Stimulated activated naive CD4-positive, alpha-beta T cell treated with Interleukin-2 at 50 U/mL for 16 hours (primary cell): ENCODE results near the gene STARD9.
A peak's percentile ranks its signal among the peaks of the same experiment; 100 is the strongest.
"Not testable (repeated sequence)": the region's sequence is repeated elsewhere in the genome, so short reads cannot be mapped to it uniquely, and the experiment has no call there.

ENCODE experiments used
- DNase-seq: peaks from one replicate; lab custom pipeline; 2025; lab: John Stamatoyannopoulos, UW

STARD9 gene

DNA sequence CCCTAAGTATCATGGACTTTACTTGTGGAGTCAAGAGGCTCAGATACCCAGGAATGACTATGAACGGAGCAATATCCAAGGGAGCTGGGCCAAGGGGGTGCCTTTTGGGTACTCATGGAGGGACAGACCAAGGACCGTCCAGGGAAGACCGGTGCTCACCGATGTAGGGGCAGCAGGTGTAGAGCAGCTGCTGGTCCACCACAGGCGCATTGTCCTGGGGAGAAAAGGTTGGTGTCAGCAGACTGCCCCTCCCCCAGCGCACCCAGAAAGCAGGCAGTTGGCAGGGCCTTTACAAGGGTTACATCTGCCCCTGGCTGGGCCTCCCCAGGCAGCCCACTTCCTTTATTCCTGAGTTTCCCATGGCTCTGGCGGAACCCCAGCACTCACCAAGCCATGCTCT lies 154.0 kb downstream of the STARD9 start:
- no peak for DNase-seq

DNA sequence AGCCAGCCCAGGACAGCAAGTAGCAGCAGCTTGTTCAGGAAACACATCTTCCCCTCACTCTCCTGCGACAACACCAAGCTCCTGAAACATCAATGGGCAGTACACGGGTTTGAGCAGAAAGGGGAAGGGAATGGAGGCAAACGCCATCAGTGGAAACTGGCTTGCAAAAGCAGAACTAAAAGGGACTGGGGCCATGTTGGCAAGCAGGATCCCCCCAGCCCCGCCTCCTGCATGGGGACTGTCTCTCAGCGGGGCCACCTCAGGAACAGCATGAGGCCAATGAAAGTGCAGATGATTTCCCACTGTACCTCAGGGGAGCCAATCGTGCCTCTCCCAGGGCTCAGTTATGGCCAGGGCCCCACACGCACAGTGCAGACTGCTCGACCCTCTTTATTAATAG lies 154.7 kb downstream of the STARD9 start:
- DNase-seq, result no peak

DNA sequence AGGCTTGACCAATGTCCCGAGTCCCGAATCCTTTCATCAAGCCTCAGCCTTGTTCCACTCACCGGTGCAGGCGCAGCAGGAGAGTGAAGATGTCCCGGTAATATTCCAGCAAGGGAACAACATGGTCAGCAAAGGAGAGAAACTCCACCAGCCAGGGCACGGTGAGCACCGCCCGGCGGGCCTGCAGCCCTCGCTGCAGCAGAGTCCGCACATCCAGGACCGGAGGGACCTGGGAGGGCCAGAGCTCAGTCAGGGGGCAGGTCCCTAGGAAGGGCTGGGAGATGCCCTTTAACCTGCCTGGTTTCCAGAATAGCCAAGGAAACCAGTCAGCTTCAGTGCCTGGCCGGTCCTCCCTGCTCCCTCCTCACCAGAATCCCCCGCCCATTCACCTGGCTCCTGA lies 155.1 kb downstream of the STARD9 start:
- no peak for DNase-seq

DNA sequence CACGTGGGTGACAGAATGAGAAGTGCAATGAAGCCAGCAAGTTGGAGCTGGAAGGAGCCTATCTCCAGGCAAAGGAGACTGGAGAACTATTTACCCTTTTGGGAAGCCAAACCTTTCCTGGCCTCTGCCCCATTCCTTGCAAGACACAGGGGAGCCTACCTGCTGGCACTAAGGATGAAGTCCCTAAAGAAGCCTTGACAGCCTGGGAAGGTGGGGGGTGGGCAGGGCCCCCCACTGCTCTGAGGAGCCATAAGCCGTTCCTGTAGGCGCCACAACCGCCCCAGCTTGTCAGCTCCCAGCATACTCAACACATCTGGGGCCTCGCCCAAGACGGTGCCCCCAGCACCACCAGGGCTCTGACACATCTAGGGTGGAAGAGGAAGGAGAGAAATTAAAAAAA lies 156.1 kb downstream of the STARD9 start:
- no peak for DNase-seq

DNA sequence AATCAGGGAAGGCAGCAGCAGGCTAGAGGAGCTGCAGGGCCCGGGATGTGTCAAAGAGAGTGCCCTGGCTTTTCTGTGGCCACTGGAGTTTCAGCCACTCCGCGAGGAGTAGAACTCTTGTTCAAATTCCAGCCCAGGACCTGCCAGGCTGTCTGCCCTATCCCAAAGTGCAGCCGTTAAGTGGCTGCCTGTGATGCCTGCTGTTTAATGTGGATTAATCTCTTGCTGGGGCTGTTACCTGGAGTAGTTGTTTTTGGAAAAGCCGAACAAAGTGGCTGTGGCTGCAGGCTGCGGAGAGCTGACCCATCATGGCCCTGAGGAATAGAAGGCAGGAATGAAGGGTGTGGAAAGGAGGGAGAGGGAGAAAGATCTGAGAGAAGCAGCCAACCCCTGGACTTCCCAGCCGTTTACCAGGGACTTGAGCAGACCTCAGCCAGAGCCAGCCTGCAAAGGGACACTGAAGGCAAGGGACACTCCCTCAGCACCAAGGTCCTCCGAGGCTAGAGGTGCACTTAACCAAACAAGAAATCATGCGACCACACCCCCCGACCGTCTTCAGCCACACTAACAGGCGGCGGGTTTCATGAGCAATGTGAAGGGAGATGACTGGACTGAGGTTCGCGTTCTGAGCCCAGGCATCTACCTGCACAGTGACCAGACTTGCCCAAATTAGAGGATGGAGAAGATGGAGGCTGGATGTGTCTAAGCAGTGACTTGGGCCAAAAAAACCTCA lies 156.9 kb downstream of the STARD9 start:
- no peak for DNase-seq

DNA sequence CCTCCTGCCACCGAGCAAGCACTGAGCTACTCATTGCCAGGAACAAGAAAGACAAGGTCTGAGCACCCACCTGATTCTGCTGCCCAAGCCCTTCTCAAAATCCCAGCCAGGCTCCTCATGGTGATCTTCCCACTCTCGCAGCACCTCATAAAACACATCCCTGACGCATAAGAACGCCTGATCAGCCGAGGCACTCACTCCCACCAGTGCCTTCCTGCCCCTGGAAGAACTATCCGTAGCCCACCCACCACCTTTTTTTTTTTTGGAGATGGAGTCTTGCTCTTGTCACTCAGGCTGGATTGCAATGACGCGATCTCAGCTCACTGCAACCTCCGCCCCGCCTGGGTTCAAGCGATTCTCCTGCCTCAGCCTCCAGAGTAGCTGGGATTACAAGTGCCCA lies 157.6 kb downstream of the STARD9 start:
- DNase-seq, result no peak

DNA sequence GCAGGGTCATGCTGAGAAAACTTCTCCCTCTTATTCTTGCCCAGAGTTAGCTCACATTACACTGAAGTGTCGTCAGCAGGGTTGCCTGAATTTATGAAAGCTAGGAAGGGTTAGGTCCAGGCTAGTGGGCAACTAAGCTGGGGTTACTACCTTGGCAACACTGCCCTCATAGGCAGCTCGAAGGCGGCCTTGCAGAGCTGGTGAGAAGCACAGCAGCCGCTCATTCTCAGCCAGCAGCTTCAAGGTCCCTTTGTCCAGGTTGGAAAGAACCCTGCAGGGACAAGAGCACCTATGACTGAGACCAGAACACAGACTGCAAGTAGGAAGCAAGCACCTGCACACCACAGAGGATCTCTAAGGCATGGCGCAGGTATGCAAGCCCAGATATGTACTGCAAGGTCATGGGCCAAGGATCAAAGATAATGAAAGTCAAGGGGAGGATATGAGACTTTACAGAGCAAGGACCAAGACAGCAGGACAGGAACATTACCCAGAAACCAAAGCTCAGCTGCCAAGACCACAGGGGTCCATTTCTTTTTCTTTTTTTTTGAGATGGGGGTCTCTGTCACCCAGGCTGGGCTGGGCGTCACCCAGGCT lies 158.8 kb downstream of the STARD9 start:
- no peak for DNase-seq

DNA sequence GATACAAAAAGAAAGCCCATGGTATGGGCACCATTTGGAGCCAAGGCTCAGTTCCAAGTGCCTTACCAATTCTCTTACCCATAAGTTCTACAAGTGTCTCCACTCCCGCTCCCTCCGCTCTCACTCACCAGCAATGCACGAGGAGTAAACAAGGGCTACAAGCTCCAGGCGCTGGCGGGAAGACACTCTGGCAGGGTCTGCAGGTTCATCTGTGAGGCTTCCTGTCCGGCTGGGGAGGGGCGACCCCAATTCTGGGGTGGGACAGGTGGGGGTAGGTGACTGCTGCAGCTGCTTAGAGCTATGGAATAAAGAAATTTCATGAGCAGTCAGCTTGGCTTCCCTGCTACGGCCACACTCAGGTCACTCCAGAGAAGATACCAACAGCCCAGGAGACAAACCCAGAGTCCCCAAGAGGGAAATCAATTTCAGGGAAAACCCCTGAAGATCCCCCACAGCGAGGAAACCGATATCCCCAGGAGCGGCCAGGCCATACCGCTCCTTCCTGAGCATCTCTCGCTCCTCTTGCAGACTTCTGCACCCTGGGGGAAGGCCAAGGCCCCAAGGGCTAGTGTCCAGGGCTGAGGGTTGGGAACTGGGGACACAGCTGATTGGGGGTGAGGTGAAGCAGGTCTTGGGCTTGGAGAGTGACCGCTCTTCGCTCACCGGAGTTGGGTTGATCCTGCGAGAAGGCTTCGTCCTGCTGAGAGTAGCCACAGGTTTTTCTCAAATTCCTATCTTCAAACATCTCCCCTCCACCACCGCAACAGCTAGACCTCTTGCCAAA lies 160.2 kb downstream of the STARD9 start:
- no peak for DNase-seq

DNA sequence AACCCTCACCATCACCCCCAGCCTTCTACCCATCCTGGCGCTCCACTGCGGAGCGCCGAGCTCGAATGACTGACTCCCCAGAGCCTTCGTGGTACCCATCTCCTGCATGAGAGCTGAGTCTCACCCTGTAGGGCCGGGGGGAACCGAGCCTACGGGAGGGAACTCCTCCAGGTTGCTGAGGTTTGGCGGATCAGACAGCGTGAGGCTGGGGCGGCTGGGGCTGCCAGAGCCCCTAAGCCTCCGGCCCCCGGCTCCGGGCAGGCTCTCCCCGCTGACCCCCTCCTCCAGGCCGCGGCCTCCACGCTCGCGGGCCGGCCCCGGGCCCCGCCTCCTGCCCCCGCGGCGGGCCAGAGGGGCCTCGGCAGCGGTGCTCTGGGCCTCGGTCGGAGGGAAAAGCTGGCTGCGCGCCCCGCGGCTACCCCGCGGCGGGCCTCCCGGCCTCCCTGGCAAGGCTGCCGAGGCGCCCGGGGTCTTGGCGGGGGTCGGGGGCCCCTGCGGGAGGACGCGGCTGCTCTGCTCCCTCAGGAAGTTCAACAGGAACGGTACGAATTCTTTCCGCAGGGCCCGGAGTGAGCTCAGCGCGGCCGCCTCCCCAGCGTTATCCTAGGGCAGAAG lies 160.9 kb downstream of the STARD9 start:
- DNase-seq, result no peak

DNA sequence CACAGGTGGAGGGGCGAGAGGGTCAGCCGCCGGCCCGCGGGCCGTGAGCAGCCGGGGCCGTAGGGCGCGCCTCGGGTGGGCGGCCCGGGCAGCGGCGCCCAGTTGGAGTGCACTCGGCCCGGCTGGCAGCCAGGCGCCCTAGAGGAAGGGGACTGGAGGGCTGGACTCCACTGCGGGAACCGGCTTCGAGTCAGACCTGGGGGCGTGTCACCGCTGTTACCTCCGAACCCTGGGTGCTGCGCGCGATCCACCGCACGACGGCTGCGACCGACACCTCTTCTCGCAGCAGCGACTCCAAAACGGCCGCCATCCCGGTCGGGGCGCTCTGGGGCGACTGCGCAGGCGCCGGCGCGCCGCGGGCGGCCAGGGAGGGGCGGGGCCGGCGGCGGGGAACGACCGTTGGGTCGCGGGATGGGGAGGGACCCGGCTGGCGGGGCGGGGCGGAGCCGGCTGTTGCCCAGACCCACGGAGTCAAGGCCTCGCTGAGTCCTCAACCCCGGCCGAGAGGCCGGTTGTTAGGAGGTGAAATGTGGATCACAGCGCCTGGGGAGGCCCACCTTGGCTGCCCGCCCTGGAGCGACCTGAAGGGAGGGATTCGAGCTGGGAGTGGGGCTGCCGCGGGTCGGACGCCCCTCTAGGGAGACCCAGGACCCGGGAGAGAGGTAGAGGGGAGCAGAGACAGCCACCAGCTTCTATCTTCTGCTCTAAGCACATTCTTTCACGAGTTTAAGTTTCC lies 161.6 kb downstream of the STARD9 start, which contains the start of gene CDAN1:
Gene CDAN1, minus strand, starts transcription at position 336 of the 736 bp plus-strand sequence. Its CDS starts 26 bp downstream, at position 310.
- peak; percentile 90 for DNase-seq

DNA sequence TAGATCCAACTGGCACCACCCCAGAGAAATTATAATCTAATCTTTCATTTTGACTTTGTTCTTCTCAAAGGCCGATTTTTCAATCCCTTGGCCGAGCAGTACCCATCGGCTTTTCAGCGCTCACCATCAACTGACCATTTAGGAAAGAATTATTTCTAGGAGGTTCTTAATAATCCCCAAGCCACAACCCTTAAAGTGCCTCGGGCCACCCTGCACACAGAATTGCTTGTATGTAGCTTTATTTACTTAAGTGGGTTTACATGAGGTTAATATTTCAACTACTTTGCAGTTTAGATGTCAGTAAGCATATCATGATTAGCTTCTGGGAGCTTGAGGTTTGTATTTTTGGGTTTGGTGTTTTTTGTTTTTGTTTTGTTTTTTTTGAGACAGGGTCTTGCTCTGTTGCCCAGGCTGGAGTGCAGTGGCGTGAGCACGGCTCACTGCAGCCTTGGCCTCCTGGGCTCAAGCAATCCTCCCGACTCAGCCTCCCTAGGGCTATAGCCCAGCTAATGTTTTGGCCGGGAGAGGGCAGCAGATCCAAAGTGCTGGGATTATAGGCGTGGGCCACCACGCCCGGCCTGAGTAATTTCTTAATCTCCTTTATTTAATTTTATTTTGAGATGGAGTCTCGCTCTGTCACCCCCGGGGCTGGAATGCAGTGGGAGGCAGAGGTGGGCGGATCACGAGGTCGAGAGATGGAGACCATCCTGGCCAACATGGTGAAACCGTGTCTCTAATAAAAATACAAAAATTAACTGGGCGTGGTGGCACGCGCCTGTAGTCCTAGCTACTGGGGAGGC lies 162.3 kb downstream of the STARD9 start:
- no peak for DNase-seq

DNA sequence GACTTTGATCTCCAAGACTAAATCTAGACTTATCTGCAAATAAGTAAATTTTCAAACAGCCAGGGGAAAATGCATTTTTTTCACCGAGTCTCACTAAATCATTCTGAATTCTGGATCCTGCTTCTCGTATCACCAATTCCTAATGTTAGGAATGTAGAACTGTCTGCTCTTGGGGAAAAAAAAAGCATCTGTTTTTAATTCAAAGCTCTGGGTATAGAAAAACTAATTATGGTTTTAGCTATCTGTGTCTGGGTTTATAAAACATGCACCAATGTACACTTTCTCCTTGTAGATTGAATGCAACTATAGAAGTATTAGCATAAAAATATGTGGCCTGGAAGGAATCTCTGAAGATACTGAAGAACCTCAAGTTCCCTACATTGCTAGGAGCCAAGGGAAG lies 166.3 kb downstream of the STARD9 start:
- DNase-seq, result no peak

DNA sequence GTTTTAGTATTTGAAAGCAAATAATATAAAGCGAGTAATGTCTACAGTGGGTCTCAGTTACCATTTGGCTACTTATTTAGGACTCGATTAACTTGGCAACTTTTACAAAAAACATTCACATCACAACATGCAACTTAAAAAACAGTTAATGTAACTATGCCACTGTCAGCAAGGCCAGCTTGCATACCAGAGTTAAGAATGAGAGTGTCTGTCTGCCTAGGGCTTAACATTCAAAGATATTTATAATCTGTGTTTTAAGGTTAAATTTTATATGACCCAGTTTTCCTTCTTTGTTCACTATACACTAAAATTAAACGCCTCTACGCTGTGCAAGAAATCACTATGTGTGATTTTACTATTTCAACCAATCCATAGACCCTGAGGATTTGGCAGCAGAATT lies 166.7 kb downstream of the STARD9 start:
- DNase-seq, result no peak

DNA sequence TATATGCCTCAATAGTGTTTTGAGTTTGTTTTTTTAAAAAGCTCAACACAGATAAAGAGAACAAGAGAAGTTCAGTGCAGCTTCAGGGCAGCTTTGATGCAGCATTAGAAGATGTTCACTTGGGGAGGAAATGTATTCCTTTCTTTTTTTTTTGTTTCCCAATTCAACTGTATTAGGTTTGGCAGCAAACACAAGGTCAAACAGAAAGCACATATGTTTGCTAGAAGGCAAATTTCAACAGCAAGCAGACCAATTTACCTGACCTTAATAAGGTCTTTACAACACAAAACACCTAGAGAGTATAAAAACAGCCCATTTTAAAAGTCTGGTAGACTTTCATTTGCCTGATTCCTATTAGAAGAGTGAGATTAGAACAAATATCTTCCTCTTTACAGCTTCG lies 168.8 kb downstream of the STARD9 start:
- DNase-seq, result no peak

DNA sequence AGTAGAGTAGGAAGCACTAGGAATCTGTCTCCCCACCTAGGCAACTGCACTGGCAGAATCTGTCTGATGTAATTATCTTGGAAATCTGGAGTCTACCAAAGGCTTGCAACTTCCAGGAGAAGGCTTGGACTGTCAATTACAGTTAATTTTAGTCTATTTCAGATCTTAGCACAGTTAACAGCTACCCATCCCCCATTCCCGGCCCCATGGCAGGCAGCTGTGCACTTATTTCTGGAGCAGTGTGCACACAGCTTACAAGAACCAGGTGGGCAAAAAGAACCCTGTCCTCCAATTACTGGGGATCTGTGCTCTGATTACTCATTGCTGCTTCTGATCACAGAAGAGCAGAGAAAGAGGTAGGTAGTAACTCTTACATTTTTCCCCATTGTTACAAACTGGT lies 173.9 kb downstream of the STARD9 start:
- no peak for DNase-seq

DNA sequence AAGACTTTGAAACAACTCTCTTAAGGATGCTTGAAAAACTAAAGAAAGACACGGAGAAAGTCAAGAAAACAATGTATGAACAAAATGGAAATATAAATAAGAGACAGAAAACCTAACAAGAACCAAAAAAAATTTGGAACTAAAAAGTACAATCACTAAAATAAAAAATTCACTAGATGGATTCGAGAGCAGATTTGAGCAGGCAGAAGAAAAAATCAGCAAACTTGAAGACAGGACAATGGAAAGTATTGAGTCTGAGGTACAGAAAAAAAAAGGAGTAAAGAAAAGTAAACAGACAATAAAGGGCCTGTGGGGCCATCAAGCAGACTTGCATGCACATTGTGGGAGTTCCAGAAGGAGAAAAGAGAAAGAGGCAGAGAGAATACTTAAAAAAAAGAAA lies 174.9 kb downstream of the STARD9 start:
- DNase-seq, result no peak

DNA sequence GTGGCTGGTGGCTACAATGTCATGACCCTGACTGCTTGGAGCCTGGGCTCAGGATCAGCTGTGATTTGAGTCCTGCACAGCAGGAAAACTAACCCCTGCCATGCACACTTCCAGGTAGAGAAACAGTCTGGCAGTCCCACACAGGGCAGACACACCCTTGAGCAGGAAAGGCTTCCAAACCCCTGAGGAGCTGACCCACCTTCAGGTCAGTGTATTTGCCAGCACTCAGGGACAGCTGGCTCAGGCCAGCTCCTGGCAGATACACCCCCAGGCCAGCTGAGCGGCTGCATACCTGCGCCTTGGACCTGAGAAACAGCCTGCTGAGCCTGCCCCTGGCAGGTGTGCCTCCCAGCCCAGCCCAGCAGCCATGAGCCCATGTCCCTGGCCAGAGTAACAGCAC lies 183.7 kb downstream of the STARD9 start:
- DNase-seq, result no peak

DNA sequence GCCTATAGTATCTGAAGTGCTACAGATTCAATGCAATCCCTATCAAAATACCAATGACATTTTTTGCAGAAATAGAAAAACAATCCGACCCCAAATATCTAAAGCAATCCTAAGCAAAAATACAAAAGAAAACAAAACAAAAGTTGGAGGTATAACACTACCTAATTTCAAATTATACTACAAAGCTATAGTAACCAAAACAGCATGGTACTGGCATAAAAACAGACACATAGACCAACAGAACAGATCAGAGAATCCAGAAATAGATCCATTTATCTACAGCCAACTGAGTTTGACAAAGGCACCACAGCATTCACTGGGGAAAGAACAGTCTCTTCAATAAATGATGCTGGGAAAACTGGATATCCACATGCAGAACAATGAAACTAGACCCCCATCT lies 185.4 kb downstream of the STARD9 start:
- no peak for DNase-seq

DNA sequence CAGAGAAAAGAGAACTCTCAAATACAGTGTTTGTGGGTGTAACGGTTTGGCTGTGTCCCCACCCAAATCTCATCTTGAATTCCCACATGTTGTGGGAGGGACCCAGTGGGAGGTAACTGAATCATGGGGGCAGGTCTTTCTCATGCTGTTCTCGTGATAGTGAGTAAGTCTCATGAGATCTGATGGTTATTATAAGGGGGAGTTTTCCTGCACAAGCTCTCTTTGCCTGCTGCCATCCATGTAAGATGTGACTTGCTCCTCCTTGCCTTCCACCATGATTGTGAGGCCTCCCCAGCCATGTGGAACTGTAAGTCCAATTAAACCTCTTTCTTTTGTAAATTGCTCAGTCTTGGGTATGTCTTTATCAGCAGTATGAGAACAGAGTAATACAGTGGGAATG lies 186.4 kb downstream of the STARD9 start:
- DNase-seq, result not testable (repeated sequence)

DNA sequence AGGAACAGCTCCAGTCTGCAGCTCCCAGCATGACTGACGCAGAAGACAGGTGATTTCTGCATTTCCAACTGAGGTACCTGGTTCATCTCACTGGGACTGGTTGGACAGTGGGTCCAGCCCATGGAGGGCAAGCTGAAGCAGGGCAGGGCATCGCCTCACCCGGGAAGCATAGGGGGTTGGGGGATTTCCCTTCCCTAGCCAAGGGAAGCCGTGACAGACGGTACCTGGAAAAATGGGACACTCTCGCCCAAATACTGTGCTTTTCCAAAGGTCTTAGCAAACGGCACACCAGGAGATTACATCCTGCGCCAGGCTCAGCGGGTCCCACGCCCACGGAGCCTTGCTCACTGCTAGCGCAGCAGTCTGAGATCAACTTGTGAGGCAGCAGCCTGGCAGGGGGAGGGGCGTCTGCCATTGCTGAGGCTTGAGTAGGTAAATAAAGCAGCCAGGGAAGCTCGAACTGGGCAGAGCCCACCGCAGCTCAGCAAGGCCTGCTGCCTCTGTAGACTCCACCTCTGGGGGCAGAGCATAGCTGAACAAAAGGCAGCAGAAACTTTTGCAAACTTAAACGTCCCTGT lies 188.8 kb downstream of the STARD9 start:
- DNase-seq, result not testable (repeated sequence)

DNA sequence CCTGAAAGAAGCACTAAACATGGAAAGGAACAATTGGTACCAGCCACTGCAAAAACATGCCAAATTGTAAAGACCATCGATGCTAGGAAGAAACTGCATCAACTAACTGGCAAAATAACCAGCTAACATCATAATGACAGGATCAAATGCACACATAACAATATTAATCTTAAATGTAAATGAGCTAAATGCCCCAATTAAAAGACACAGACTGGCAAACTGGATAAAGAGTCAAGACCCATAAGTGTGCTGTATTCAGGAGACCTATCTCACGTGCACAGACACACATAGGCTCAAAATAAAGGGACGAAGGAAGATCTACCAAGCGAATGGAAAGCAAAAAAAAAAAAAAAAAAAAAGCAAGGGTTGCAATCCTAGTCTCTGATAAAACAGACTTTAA lies 190.7 kb downstream of the STARD9 start:
- DNase-seq, result not testable (repeated sequence)
